Stimulated activated CD4-positive, alpha-beta T cell treated with anti-CD3 and anti-CD28 coated beads, Interleukin-15, amount 100 ng/mL, for 48 hours (primary cell): ENCODE results near the gene RIBC2.
"Not testable (repeated sequence)": the region's sequence is repeated elsewhere in the genome, so short reads cannot be mapped to it uniquely, and the experiment has no call there.

Source experiments
- DNase-seq, 2 donors: peaks; one replicate each; pipeline ENCODE4 v3.0.0-alpha.2; 2020; ENCODE audit warnings: low read depth in 2 of 2

Gene RIBC2

DNA sequence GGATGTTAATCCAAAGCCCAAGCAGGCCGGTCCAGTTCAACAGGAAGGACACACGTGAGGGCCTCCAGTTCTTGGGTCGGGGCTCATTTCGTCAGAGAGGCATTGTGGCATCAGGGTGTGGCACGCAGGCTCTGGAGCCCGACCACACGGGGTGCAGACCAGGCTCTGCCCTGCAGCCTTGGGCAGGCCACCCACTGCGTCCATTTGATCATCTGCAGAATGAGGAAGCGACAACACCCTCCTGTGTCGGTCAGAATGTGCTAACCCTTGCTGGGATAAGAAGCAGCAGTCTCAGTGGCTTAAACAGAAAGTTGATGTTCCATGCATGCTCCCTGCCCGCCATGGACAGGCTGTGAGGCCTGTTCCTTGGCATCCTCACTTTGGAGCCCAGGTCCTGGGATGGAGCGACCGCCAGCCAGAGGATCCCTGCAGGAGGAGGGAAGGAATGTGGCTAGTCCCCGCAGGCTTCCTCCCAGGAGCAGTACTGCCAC is 10.8 kb downstream of the RIBC2 start:
- DNase-seq: no peak

DNA sequence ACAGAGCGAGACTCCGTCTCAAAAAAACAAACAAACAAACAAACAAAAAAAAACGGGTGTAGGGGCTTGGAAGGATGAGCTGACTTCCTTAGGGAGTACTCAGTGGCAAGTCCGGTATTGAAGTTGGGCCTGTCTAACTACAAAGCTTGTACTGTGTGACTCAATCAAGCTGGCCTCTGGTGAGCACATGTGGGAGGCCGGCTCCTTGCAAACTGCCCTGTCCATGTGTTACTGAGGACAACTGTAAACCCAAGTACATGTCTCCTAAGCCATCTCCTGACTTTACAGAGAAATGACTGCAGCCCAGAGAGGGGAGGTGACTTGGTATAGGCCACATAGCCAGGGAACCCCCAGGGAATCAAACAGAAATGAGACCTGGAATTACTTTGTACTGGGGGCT is 11.6 kb downstream of the RIBC2 start:
- DNase-seq: no peak

GRCh38 chr22:45425531-45426265 is 12.2 kb downstream of the RIBC2 start:
- no peak for DNase-seq

GRCh38 chr22:45426387-45426786 is 12.9 kb downstream of the RIBC2 start:
- DNase-seq: no peak

DNA sequence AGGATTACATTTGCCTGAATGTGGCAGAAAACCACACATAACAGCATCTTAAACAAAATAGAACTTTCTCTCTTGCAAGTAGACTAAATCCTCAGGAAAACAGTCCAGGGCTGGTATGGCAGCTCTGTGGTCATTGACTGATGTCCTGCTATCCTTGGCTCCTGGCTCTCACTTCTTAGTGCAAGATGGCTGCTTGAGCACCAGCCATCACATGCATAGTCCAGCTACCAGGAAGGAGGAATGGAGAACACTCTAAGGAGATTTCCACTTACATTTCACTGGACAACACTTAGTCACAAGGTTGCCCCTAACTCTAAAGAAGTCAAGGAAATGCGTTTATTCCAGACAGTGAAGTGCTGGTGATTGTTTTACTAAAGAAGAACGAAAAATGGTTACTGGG is 13.6 kb downstream of the RIBC2 start:
- DNase-seq: no peak

GRCh38 chr22:45428391-45429385 is 15.2 kb downstream of the RIBC2 start:
- no peak for DNase-seq

DNA sequence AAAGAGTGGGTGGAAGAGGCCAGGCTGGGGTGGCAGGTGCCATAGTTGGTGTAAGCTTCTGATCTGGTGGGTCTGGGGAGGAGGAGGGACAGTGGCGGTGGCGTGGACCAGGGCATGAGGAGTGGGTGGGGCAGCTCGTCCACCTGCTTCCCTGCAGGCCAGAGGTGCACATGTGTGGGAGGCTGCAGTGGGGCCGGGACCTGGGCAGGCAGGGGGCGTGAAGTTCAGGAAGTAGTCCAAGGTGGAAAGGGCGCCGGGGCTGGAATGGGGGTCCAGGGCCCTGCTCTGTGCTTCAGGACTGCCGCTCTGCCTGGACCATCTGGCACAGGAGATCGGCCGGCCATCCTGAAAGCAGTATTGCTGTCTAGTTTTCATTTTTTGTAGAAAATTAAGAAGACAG is 15.9 kb downstream of the RIBC2 start:
- no peak for DNase-seq

DNA sequence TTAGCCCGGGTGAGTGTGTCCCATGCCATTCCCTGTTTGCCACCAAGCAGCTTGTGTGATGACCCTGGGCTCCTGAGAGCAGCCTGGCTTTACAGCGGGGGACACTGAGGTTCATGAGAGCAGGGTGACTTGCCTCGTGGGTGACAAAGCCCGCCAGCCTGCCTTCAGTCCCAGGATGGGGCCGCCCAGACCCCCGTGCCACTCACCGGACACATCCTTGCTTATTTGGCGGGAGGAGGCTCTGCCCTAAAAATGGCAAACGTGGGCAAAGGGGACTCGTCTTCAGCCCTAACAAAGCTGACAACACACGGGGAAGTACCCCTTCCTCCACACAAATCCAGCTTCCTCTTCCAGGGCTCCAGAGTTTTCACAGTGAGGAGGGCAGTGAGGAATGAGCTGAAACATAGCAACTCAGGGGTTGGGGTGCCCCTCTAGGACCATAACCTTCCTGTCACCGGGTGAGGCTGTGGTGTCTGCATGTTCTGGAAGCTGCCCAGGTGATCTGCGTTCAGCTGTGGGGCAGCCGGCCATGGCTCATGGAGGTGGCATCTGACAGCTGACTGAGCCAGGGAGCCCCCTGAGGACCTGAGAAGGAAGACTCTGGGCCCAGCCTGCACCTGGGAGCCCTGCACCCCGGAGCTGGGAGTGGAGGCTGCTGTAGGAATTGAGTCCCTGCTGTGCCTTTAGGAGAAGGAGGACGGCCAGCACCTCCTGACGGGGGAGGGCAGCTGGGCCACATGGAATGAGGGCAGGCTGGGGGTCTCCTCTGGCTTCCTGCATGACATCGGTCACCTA is 16.7 kb downstream of the RIBC2 start:
- DNase-seq: no peak

GRCh38 chr22:45430871-45431270 is 17.4 kb downstream of the RIBC2 start:
- DNase-seq: no peak

GRCh38 chr22:45434981-45435380 is 21.5 kb downstream of the RIBC2 start:
- no peak for DNase-seq

GRCh38 chr22:45435544-45436139 is 22.1 kb downstream of the RIBC2 start:
- DNase-seq: peak; percentile 45 to 73

- DNase-seq: peak in 1 of 2 donors; percentile 20
Measured at GRCh38 chr22:45436871-45437517, 23.5 kb downstream of the RIBC2 start.

DNA sequence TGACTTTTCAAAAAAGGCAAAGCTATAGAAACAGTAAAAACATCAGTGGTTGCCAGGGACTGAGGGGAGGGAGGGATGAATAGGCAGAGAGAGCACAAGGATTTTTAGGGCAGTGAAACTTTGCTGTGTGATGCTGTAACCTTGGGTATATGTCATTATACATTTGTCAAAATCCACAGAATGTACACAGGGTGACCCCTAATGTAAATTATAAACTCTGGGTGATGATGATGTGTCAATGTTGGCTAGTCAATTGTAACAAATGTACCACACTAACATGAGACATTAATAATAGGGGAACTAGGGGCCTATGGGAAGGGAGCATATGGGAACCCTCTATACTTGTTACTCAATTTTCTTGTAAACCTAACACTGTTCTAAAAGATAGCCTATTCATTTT is 24.8 kb downstream of the RIBC2 start:
- DNase-seq: no peak

DNA sequence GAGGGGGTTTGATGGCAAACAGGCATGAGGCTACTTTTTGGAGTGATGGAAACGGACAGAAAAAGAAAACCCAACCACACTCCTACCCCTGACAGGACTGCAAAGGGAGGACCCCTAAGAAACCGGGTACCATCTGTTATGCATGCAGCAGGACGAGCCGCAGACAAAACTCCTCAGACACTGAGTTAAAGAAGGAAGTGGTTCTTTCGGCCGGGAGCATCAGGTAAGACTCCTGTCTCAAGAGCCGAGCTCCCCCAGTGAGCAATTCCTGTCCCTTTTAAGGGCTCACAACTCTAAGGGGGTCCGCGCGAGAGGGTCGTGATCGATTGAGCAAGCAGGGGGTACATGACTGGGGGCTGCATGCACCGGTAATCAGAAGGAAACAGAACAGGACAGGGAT is 27.2 kb downstream of the RIBC2 start:
- not testable (repeated sequence) for DNase-seq

DNA sequence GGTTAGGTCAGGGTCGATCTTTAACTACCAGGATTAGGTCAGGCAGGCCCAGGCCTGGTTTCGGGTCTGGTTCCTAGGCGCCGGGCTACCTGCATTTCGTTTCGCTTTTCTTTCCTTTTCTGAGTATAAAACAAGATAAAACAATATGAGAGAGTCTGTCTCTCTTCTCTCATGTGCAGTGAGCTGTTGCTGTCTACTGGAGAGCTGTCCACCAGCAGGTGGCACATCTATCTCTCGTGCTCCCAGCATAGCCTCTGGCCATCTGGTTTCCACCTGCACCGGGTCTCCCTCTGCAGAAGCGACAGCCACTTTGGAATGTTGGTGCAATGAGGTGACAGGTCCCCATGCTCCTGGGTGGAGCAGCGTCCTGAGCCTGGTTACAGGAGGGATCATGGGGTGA is 27.6 kb downstream of the RIBC2 start:
- DNase-seq: no peak

- DNase-seq: no peak
Measured at GRCh38 chr22:45442116-45442515, 28.6 kb downstream of the RIBC2 start.

DNA sequence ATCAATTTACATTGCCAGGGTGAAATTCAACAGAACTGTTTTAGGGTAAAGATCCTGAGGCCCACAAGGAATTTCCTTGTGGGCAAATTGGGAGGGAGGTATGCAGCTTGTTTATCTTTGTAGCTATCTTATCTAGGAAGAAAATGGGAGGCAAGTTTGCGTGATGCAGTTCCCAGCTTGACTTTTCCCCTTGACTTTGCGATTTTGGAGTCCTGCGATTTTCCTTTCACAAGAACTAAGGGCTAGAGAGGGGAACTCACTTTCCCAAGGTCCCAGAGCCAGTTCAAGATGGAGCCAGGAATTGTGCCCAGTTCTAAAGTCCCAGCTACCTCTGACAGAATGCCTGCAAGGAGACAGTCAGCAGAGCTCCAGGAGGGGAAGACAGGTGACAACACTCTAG is 30.7 kb downstream of the RIBC2 start:
- DNase-seq: no peak

DNA sequence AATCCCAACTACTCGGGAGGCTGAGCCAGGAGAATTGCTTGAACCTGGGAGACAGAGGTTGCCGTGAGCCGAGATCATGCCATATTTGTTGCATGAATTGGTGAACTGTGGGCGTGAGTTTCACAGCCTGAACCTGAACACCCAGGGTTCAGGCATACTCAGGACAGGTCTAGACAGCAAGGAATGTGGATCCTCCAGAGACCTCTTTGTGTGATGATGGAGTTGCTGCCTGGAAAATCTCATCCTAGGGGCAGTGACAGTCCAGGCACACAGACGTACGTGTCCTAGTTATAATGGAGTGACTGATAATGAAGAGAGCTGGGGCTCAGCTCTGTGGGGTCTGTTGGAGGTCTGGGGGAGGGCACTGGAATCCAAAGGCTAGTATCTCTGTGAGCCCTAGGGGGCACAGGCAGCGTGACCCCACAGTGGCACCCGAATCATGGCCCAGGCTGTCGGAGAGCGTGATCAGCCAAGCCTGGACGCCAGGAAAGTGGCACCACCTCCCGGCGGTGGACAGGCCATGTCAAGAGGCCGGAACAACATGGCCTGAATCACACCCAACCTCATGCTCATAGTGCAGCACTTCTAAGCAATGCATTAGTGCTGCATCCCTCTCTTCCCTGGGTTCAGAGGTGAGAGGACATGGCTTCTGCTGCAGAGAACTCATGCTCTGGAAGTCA is 31.7 kb downstream of the RIBC2 start:
- DNase-seq: no peak

DNA sequence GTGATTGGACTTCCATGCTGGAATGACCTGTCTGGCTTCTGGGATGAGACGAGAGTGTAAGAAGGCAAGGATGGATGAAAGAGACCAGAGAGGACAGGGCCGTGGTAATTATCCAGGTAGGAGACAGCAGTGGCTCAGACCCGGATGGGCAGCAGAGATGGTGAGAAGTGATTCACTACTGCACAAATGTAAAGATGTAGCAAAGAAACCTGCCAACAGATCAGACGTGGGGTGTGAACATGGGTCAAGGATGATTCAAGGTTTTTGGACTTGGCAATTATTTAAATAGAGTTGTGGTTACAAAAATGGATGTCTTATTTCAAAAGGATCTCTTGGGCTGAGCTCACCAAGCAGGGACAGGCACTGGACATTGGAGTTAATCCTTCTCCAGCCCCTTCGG is 32.7 kb downstream of the RIBC2 start:
- no peak for DNase-seq

- DNase-seq: not testable (repeated sequence)
Measured at GRCh38 chr22:45447596-45447995, 34.1 kb downstream of the RIBC2 start.
